CD4-positive, alpha-beta memory T cell (primary cell): ENCODE data around the gene C3. TPM values are rescaled to one million over a fixed set of nuclear protein-coding genes. Genes with fewer than 3 reads are reported as not detected.
"Not testable (repeated sequence)": the region's sequence is repeated elsewhere in the genome, so short reads cannot be mapped to it uniquely, and the experiment has no call there.

Experiments used
- CTCF ChIA-PET: fragments of 350-600 bp; sonication (Branson Sonifier 250); formaldehyde crosslinking; loops from one replicate; lab custom pipeline; 2021; ENCODE audit warnings: inconsistent platforms; ENCODE audit not compliant: partially characterized antibody; lab: Charles Lee
- POLR2A ChIA-PET: fragments of 350-600 bp; sonication (Branson Sonifier 250); formaldehyde crosslinking; loops from one replicate; lab custom pipeline; 2021; ENCODE audit not compliant: partially characterized antibody; lab: Charles Lee
- DNase-seq, 5 donors: peaks; one replicate each; pipeline versions ENCODE4 v3.0.0 to v3.0.0-alpha.2; 2020 to 2022; ENCODE audit warnings: mixed read lengths in 1 of 5
- H3K27ac ChIP-seq: one replicate; pipeline ENCODE4 v1.7.0; 2013; ENCODE audit warnings: low read depth, low read length
- H3K27me3 ChIP-seq: 2 replicates; pipeline ENCODE4 v1.7.0; 2013; ENCODE audit warnings: mild to moderate bottlenecking, low read length, moderate library complexity; ENCODE audit not compliant: insufficient read depth
- H3K36me3 ChIP-seq: 2 replicates; pipeline ENCODE4 v1.7.0; 2013; ENCODE audit warnings: mild to moderate bottlenecking, low read length, moderate library complexity; ENCODE audit not compliant: insufficient read depth
- H3K4me1 ChIP-seq: 2 replicates; pipeline ENCODE4 v1.7.0; 2013; ENCODE audit warnings: mild to moderate bottlenecking, low read length, moderate library complexity; ENCODE audit not compliant: insufficient read depth
- H3K4me3 ChIP-seq, 2 donors: one replicate each; pipeline ENCODE4 v1.7.0; 2013; ENCODE audit warnings: low read length in 2 of 2, mild to moderate bottlenecking in 1 of 2
- H3K9me3 ChIP-seq, 2 donors: one replicate each; pipeline ENCODE4 v1.7.0; 2013; ENCODE audit warnings: low read length in 2 of 2, control low read depth in 1 of 2; ENCODE audit not compliant: control insufficient read depth in 1 of 2
- H3K27ac Mint-ChIP-seq, 7 donors: one replicate each; pipeline ENCODE4 v1.8.0; 2020 to 2021; ENCODE audit warnings: mixed read lengths in 7 of 7, mild to moderate bottlenecking in 6 of 7, inconsistent platforms in 3 of 7, moderate library complexity in 3 of 7
- H3K27me3 Mint-ChIP-seq, 2 donors: one replicate each; pipeline ENCODE4 v1.8.0; 2020 to 2021; ENCODE audit warnings: mixed read lengths in 2 of 2
- H3K36me3 Mint-ChIP-seq, 2 donors: one replicate each; pipeline ENCODE4 v1.8.0; 2020 to 2021; ENCODE audit warnings: mixed read lengths in 2 of 2, inconsistent platforms in 1 of 2, mild to moderate bottlenecking in 1 of 2
- H3K4me1 Mint-ChIP-seq, 4 donors: one replicate each; pipeline ENCODE4 v1.8.0; 2020 to 2021; ENCODE audit warnings: mixed read lengths in 4 of 4, mild to moderate bottlenecking in 1 of 4
- H3K4me3 Mint-ChIP-seq, 8 donors: one replicate each; pipeline ENCODE4 v1.8.0; 2020 to 2021; ENCODE audit warnings: mixed read lengths in 8 of 8, mild to moderate bottlenecking in 7 of 8, moderate library complexity in 6 of 8, inconsistent platforms in 3 of 8
- H3K9me3 Mint-ChIP-seq, 8 donors: one replicate each; pipeline ENCODE4 v1.8.0; 2020 to 2021; ENCODE audit warnings: mixed read lengths in 8 of 8, mild to moderate bottlenecking in 5 of 8, inconsistent platforms in 3 of 8, moderate library complexity in 1 of 8
- intact Hi-C: fragments of 100-400 bp; cut with micrococcal nuclease; formaldehyde crosslinking; loops from one replicate; pipeline ENCODE4 v1.15.1; 2023
- polyA plus RNA-seq, 2 donors: library from polyadenylated mRNA; unstranded; fragments of 300-500 nt; fragmentation: Illumina TruSeq; gene quantifications; one replicate each; pipeline ENCODE4 v1.2.3, GENCODE V29; 2021
- total RNA-seq, 2 experiments: library from RNA; stranded (reverse); gene quantifications; one replicate each; pipeline ENCODE4 v1.2.3, GENCODE V29; 2021

C3 gene
- total and polyA plus RNA-seq, 4 experiments from 2014 or later = 1.5 to 2.2 TPM; not detected in 2

DNA sequence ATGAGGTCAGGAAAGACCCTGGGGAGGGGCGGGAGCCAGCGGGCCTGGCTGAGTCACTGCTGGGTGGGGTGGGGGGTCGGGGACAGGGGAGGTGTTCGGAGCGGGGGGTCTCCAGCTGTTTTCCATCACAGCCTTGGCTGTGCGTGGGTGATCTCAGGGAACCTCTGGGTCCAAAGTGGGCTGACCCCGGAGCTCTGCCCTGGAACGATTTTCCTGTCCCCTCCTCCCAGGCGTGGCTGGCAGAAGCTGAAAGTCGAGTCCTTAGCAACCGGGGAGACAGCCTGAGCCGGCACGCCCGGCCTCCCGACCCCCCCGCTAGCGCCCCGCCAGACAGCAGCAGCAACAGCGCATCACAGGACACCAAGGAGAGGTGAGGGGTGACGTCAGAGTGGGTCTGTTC is 29.6 kb upstream of the C3 start:
- no peak overlapping the region for H3K4me3 Mint-ChIP-seq
- Histone ChIP-seq H3K9me3 (no peaks in the 10 kb centered on the region), H3K4me3 (no peak overlapping the region), H3K27ac (no peak overlapping the region), H3K36me3 (peaks cover 38% of the 10 kb centered on the region), H3K27me3 (no peaks in the 10 kb centered on the region), H3K4me1 (no peaks in the 10 kb centered on the region)
- no peak for DNase-seq
- intact Hi-C loops = loop anchor here (5.0 kb wide), 1 partner anchor 52 kb away; no protein-coding TSS in a partner anchor
- H3K4me1 Mint-ChIP-seq = peaks cover 3 to 11% (median 8%) of the 10 kb centered on the region in 4 donors
- POLR2A ChIA-PET = interaction anchor here (1.1 kb wide), 1 partner anchor 8 kb away, joined by 3 read pairs; no protein-coding TSS in a partner anchor
- H3K36me3 Mint-ChIP-seq = peaks cover 29 to 56% of the 10 kb centered on the region in 2 donors
- no peaks in the 10 kb centered on the region for H3K27me3 Mint-ChIP-seq
- CTCF ChIA-PET = interaction anchor here (0.8 kb wide), 1 partner anchor 28 kb away, joined by 3 read pairs; no protein-coding TSS in a partner anchor
- H3K9me3 Mint-ChIP-seq = no peaks in the 10 kb centered on the region
- no peak overlapping the region for H3K27ac Mint-ChIP-seq

DNA sequence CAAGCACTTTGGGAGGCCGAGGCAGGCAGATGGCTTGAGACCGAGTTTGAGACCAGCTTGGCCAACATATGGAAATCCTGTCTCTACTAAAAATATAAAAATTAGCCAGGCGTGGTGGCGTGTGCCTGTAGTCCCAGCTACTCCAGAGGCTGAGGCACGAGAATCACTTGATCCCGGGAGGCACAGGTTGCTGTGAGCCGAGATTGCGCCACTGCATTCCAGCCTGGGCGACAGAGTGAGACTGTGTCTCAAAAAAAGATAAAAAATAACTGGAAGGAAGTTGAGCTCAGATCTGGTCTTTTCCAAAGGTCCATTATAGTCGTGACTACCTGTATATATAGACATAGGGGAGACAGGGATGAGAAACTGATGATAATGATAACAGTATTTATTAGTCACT is 28.1 kb upstream of the C3 start:
- H3K27ac ChIP-seq, H3K4me1 Mint-ChIP-seq, H3K9me3 Mint-ChIP-seq, H3K4me3 ChIP-seq, H3K27me3 ChIP-seq, H3K4me1 ChIP-seq, H3K27me3 Mint-ChIP-seq, H3K4me3 Mint-ChIP-seq, H3K9me3 ChIP-seq, intact Hi-C loops, DNase-seq: not testable (repeated sequence)
- ChIA-PET CTCF (interaction anchor here (1.0 to 1.9 kb wide), 2 partner anchors 115 to 117 kb away, joined by 3 to 5 read pairs; no protein-coding TSS in a partner anchor), POLR2A (interaction anchor here (1.6 kb wide), 1 partner anchor 10 kb away, joined by 6 read pairs; the partner anchor contains the start of gene GPR108)
- H3K36me3 ChIP-seq = peaks cover 30% of the 10 kb centered on the region
- Mint-ChIP-seq H3K36me3 (peaks cover 30 to 48% of the 10 kb centered on the region in 2 donors), H3K27ac (peak overlapping the region in 1 of 7 donors; percentile 8)

DNA sequence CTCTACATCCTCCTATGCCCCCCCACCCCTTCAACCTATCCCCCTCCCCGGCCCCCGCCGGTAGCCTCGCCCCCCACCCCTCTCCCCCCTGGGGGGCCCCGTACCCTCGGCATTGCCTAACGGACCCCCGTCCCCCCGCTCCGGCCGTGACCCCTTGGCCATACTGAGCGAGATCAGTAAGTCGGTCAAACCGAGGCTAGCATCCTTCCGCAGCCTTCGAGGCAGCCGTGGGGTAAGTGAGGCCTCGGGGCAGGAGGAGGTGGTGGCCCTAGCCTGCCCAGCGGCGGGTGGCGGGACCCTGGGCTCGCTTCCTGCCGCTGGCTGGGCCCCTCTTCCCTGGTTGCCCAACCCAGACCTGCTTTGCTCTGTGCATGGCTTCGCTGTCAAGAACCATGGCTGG is 25.5 kb upstream of the C3 start:
- POLR2A ChIA-PET = no interaction called here
- Histone ChIP-seq H3K4me1 (peaks cover 5% of the 10 kb centered on the region), H3K27me3 (no peaks in the 10 kb centered on the region), H3K27ac (no peak overlapping the region), H3K4me3 (no peak overlapping the region), H3K36me3 (peaks cover 18% of the 10 kb centered on the region), H3K9me3 (no peaks in the 10 kb centered on the region)
- H3K9me3 Mint-ChIP-seq = no peaks in the 10 kb centered on the region
- H3K4me1 Mint-ChIP-seq = peaks cover 1 to 8% (median 5%) of the 10 kb centered on the region in 4 donors
- H3K4me3 Mint-ChIP-seq = no peak overlapping the region
- no peaks in the 10 kb centered on the region for H3K27me3 Mint-ChIP-seq
- CTCF ChIA-PET = no interaction called here
- peaks cover 31 to 36% of the 10 kb centered on the region in 2 donors for H3K36me3 Mint-ChIP-seq
- intact Hi-C loops = no loop called here
- DNase-seq = no peak
- no peak overlapping the region for H3K27ac Mint-ChIP-seq

DNA sequence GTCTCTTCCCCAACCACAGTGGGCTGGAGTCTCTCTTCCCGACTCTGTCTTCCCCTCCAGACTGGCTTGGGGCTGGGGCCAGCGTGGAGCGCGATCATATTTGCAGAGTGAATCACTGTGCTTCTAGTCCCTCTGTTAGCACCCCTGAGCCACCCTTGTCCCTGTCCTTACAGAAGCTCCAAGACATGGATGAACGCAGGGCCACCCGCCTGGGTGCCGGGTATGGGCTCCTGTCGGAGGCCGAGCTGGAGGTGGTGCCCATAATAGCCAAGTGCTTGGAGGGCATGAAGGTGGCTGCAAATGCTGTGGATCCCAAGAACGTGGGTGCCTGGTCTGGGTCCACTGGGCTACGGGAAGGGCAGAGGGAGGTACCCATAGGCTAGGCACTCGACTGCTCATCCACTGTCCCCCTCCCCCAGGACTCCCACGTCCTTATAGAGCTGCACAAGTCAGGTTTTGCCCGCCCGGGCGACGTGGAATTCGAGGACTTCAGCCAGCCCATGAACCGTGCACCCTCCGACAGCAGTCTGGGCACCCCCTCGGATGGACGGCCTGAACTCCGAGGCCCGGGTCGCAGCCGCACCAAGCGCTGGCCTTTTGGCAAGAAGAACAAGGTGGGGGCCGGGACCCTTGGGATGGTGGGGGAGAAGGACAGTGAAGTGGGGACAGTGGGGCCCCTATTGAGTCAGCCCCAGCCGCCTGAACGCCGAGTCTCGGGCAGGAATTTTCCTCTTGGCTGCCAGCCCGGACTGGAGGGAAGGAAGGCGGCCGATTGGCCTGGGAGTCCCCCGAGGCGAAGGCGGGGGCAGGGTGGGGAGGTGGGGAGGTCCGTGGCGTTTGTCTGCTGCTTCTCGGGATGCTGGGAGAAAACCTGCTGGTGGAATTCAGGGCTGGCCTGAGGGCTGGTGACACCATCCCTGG is 24.2 kb upstream of the C3 start:
- Mint-ChIP-seq H3K4me1 (peaks cover 4 to 17% (median 8%) of the 10 kb centered on the region in 4 donors), H3K27ac (peak overlapping the region in 4 of 7 donors; percentile 17 to 72 (median 52)), H3K9me3 (no peaks in the 10 kb centered on the region), H3K36me3 (peaks cover 28 to 33% of the 10 kb centered on the region in 2 donors), H3K4me3 (peak overlapping the region in 2 of 8 donors; percentile 12 to 32), H3K27me3 (no peaks in the 10 kb centered on the region)
- ChIA-PET CTCF (interaction anchor here (0.7 kb wide), 1 partner anchor 119 kb away, joined by 3 read pairs; no protein-coding TSS in a partner anchor), POLR2A (no interaction called here)
- Histone ChIP-seq H3K9me3 (no peaks in the 10 kb centered on the region), H3K27ac (no peak overlapping the region), H3K4me3 (no peak overlapping the region), H3K27me3 (no peaks in the 10 kb centered on the region), H3K4me1 (peaks cover 18% of the 10 kb centered on the region), H3K36me3 (peaks cover 18% of the 10 kb centered on the region)
- no peak for DNase-seq
- intact Hi-C loops = no loop called here

DNA sequence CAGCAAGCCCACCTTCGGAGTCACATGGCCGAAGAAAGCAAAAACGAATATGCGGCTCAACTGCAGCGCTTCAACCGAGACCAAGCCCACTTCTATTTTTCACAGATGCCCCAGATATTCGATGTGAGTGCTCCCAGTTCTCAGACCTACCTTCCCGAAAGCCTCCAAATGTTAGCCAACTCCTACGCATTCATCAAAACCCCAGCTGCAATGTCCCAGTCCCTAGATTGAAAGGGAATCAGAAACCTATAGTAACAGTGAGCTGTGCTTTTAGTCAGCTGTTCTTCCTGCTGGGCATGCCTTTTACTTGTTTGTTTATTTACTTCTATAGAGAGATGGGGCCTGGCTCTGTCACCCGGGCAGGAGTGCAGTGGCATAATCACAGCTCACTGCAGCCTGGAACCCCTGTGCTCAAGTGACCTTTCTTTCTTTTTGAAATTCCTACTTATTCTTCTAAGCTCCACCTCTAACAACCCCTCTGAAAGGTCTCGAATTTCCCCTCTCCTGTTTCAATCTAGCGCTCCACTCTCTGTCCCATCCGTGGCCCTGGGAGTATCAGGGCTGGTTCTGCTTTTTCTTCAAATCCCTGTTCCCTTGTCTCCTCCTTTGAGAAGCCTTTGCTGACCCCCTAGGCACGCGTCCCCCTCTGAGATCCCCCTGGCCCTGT is 23.4 kb upstream of the C3 start:
- no peak overlapping the region for H3K4me3 ChIP-seq
- POLR2A ChIA-PET = interaction anchor here (0.9 to 1.1 kb wide), 2 partner anchors 25 to 113 kb away, joined by 3 to 4 read pairs; no protein-coding TSS in a partner anchor
- H3K4me3 Mint-ChIP-seq = peak overlapping the region in 2 of 8 donors; percentile 32 to 43

DNA sequence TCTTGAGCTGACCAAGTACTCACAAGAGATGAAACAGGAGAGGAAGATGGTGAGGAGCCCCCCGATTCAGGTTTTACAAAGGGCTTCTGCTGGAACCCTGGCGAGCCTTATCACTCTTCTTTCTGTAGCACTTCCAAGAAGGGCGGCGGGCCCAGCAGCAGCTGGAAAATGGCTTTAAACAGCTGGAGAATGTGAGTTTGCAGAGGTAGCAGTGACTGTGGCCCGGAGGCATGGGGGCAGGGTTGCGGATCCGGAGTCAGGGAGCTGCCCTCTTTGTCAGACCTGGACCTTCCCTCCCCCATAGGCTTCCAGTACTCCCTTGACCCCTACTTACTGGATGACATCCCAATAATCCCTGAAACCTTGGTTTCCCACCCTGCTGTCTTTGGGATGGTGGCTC is 22.6 kb upstream of the C3 start:
- H3K4me3 ChIP-seq = no peak overlapping the region
- H3K27ac ChIP-seq = no peak overlapping the region
- H3K36me3 ChIP-seq = peaks cover 13% of the 10 kb centered on the region
- no peaks in the 10 kb centered on the region for H3K27me3 Mint-ChIP-seq
- peak overlapping the region in 1 of 8 donors; percentile 9 for H3K4me3 Mint-ChIP-seq
- ChIA-PET POLR2A (interaction anchor here (0.9 to 2.0 kb wide), 3 partner anchors 26 to 113 kb away, joined by 3 to 9 read pairs (median 4); partner anchors contain the start of gene VAV1), CTCF (no interaction called here)
- peaks cover 31% of the 10 kb centered on the region for H3K4me1 ChIP-seq
- no peak for DNase-seq
- intact Hi-C loops = no loop called here
- H3K36me3 Mint-ChIP-seq = peaks cover 15 to 23% of the 10 kb centered on the region in 2 donors
- H3K27ac Mint-ChIP-seq = peak overlapping the region in 3 of 7 donors; percentile 12 to 68 (median 29)
- H3K9me3 ChIP-seq = no peaks in the 10 kb centered on the region
- no peaks in the 10 kb centered on the region for H3K9me3 Mint-ChIP-seq
- H3K4me1 Mint-ChIP-seq = peaks cover 10 to 31% (median 19%) of the 10 kb centered on the region in 4 donors
- H3K27me3 ChIP-seq = no peaks in the 10 kb centered on the region

More for the DNA sequence above, 23.4 kb upstream of the C3 start:
- no peaks in the 10 kb centered on the region for H3K9me3 ChIP-seq
- intact Hi-C loops = no loop called here
- H3K27me3 ChIP-seq = no peaks in the 10 kb centered on the region
- no peak overlapping the region for H3K27ac ChIP-seq
- peaks cover 18% of the 10 kb centered on the region for H3K36me3 ChIP-seq
- H3K4me1 ChIP-seq = peaks cover 23% of the 10 kb centered on the region
- DNase-seq = no peak
- Mint-ChIP-seq H3K36me3 (peaks cover 22 to 28% of the 10 kb centered on the region in 2 donors), H3K27me3 (no peaks in the 10 kb centered on the region), H3K27ac (peak overlapping the region in 5 of 7 donors; percentile 52 to 81 (median 68)), H3K9me3 (no peaks in the 10 kb centered on the region), H3K4me1 (peaks cover 4 to 23% (median 12%) of the 10 kb centered on the region in 4 donors)
- CTCF ChIA-PET = interaction anchor here (0.7 kb wide), 1 partner anchor 119 kb away, joined by 3 read pairs; no protein-coding TSS in a partner anchor
